BE2C (cell line): Measurements from ENCODE around the gene TLR9.

Experiments used
- DNase-seq: peaks from one replicate; pipeline ENCODE4 v3.0.0-alpha.2; 2020
- H3K27me3 ChIP-seq: fragments of 250-450 bp; sonication (Bioruptor Pico); 2 replicates; pipeline ENCODE4 v1.5.1; 2020; ENCODE audit warnings: mild to moderate bottlenecking
- H3K36me3 ChIP-seq: fragments of 250-450 bp; sonication (Bioruptor Pico); 2 replicates; pipeline ENCODE4 v1.5.1; 2020; ENCODE audit warnings: mild to moderate bottlenecking
- H3K4me1 ChIP-seq: fragments of 250-450 bp; sonication (Bioruptor Pico); 2 replicates; pipeline ENCODE4 v1.5.1; 2020
- H3K4me3 ChIP-seq: 2 replicates; pipeline ENCODE4 v1.5.1; 2011; ENCODE audit warnings: low read depth, low read length
- H3K9me3 ChIP-seq: fragments of 250-450 bp; sonication (Bioruptor Pico); 2 replicates; pipeline ENCODE4 v1.5.1; 2020
- CTCF ChIP-seq: IDR thresholded peaks from 2 replicates; pipeline ENCODE4 v1.5.1; 2012; ENCODE audit warnings: mild to moderate bottlenecking, low read depth, low read length

TLR9 gene

GRCh38 chr3:52230889-52231499 is 5.5 kb upstream of the TLR9 start:
- DNase-seq: no peak
- H3K4me1 ChIP-seq: no peaks in the 10 kb centered on the region
- no peaks in the 10 kb centered on the region for H3K9me3 ChIP-seq
- TF ChIP-seq CTCF: no peak
- H3K36me3 ChIP-seq: peaks cover 9% of the 10 kb centered on the region
- H3K4me3 ChIP-seq: no peak overlapping the region
- H3K27me3 ChIP-seq: no peaks in the 10 kb centered on the region

GRCh38 chr3:52230461-52230860 is 5.0 kb upstream of the TLR9 start:
- Histone ChIP-seq H3K4me1 (no peaks in the 10 kb centered on the region), H3K9me3 (no peaks in the 10 kb centered on the region), H3K27me3 (no peaks in the 10 kb centered on the region), H3K4me3 (no peak overlapping the region), H3K36me3 (peaks cover 9% of the 10 kb centered on the region)
- no peak for DNase-seq
- TF ChIP-seq CTCF: no peak

GRCh38 chr3:52229656-52230055 is 4.2 kb upstream of the TLR9 start:
- DNase-seq: no peak
- H3K4me3 ChIP-seq: no peak overlapping the region
- H3K36me3 ChIP-seq: peaks cover 9% of the 10 kb centered on the region
- TF ChIP-seq CTCF: no peak
- H3K27me3 ChIP-seq: no peaks in the 10 kb centered on the region
- no peaks in the 10 kb centered on the region for H3K9me3 ChIP-seq
- H3K4me1 ChIP-seq: no peaks in the 10 kb centered on the region

- peaks cover 9% of the 10 kb centered on the region for H3K36me3 ChIP-seq
- TF ChIP-seq CTCF: no peak
- no peaks in the 10 kb centered on the region for H3K27me3 ChIP-seq
Measured at GRCh38 chr3:52228751-52229291, 3.4 kb upstream of the TLR9 start.

GRCh38 chr3:52228266-52228665 is 2.8 kb upstream of the TLR9 start:
- no peak for TF ChIP-seq CTCF
- Histone ChIP-seq H3K4me1 (no peaks in the 10 kb centered on the region), H3K9me3 (no peaks in the 10 kb centered on the region), H3K36me3 (peaks cover 9% of the 10 kb centered on the region), H3K27me3 (no peaks in the 10 kb centered on the region), H3K4me3 (no peak overlapping the region)
- no peak for DNase-seq

More at GRCh38 chr3:52228751-52229291, 3.4 kb upstream of the TLR9 start:
- no peaks in the 10 kb centered on the region for H3K9me3 ChIP-seq
- no peaks in the 10 kb centered on the region for H3K4me1 ChIP-seq
- no peak for DNase-seq
- no peak overlapping the region for H3K4me3 ChIP-seq

GRCh38 chr3:52227766-52228165 is 2.3 kb upstream of the TLR9 start:
- Histone ChIP-seq H3K4me1 (no peaks in the 10 kb centered on the region), H3K9me3 (no peaks in the 10 kb centered on the region), H3K4me3 (no peak overlapping the region), H3K36me3 (peaks cover 9% of the 10 kb centered on the region), H3K27me3 (no peaks in the 10 kb centered on the region)
- no peak for DNase-seq
- TF ChIP-seq CTCF: no peak
